SH-SY5Y (cell line): ENCODE measurements around the gene HMCN1.

Experiments used
- GATA2 ChIP-seq: IDR thresholded peaks from 2 replicates; pipeline ENCODE4 v1.6.1; 2011; ENCODE audit warnings: mild to moderate bottlenecking, low read depth, low read length
- GATA3 ChIP-seq: IDR thresholded peaks from 2 replicates; pipeline ENCODE4 v1.6.1; 2011; ENCODE audit warnings: low read depth, mild to moderate bottlenecking, low read length, moderate library complexity

GRCh38 chr1:185701650-185702049, 32.5 kb upstream of the HMCN1 start:
- TF ChIP-seq GATA3 (no peak), GATA2 (no peak)
